Measurements from ENCODE around the gene FIZ1.
A peak's percentile ranks its signal among the peaks of the same experiment; 100 is the strongest.

The FIZ1 gene

GRCh38 chr19:55633861-55634260 is 34.5 kb upstream of the FIZ1 start:
- Histone ChIP-seq H4K20me1 (ENCODE audit: insufficient read depth, low read length, poor library complexity, severe bottlenecking) (peaks cover 8% of the 10 kb centered on the region), H3K27me3 (ENCODE audit: insufficient read depth, low read length, poor library complexity, severe bottlenecking) (no peaks in the 10 kb centered on the region), H3K9me2 (replicated peaks; ENCODE audit: low read depth, low read length) (no peaks in the 10 kb centered on the region), H3K79me2 (ENCODE audit: insufficient read depth, low read length) (peaks cover 30% of the 10 kb centered on the region), H3K4me3 (ENCODE audit: low read length, poor library complexity, severe bottlenecking) (peak overlapping the region; percentile 96), H3F3A (ENCODE audit: low read depth) (no peaks in the 10 kb centered on the region), H3K9ac (ENCODE audit: low read depth, low read length, poor library complexity, severe bottlenecking) (peak overlapping the region; percentile 96), H3K36me3 (ENCODE audit: insufficient read depth, low read length) (no peaks in the 10 kb centered on the region), H3K9me3 (ENCODE audit: insufficient read depth, low read depth, low read length) (no peaks in the 10 kb centered on the region), H3K4me1 (ENCODE audit: insufficient read depth, low read length, poor library complexity, severe bottlenecking) (peaks cover 23% of the 10 kb centered on the region), H2AFZ (ENCODE audit: low read length) (no peak overlapping the region), H3K4me2 (ENCODE audit: low read depth, low read length, poor library complexity, severe bottlenecking) (peak overlapping the region; percentile 99)
- TF ChIP-seq EZH2phosphoT487 (IDR thresholded peaks at IDR 0.05; ENCODE audit: borderline replicate concordance): no peak
- no peak for TF ChIP-seq CTCF (conservative IDR thresholded peaks at IDR 0.05; ENCODE audit: low read length)

- Histone ChIP-seq H3K4me3 (ENCODE audit: low read length, poor library complexity, severe bottlenecking) (no peak overlapping the region), H3K27me3 (ENCODE audit: insufficient read depth, low read length, poor library complexity, severe bottlenecking) (no peaks in the 10 kb centered on the region), H3K79me2 (ENCODE audit: insufficient read depth, low read length) (peaks cover 25% of the 10 kb centered on the region), H3K4me1 (ENCODE audit: insufficient read depth, low read length, poor library complexity, severe bottlenecking) (peaks cover 20% of the 10 kb centered on the region), H2AFZ (ENCODE audit: low read length) (no peak overlapping the region), H3K4me2 (ENCODE audit: low read depth, low read length, poor library complexity, severe bottlenecking) (no peak overlapping the region), H3K9me2 (replicated peaks; ENCODE audit: low read depth, low read length) (no peaks in the 10 kb centered on the region), H3K9ac (ENCODE audit: low read depth, low read length, poor library complexity, severe bottlenecking) (no peak overlapping the region), H3K36me3 (ENCODE audit: insufficient read depth, low read length) (no peaks in the 10 kb centered on the region), H3F3A (ENCODE audit: low read depth) (no peaks in the 10 kb centered on the region), H3K9me3 (ENCODE audit: insufficient read depth, low read depth, low read length) (no peaks in the 10 kb centered on the region), H4K20me1 (ENCODE audit: insufficient read depth, low read length, poor library complexity, severe bottlenecking) (peaks cover 8% of the 10 kb centered on the region)
- TF ChIP-seq EZH2phosphoT487 (IDR thresholded peaks at IDR 0.05; ENCODE audit: borderline replicate concordance) (no peak), CTCF (conservative IDR thresholded peaks at IDR 0.05; ENCODE audit: low read length) (peak; percentile 75)
These were observed 33.1 kb upstream of the FIZ1 start for GRCh38 chr19:55632463-55632834.

DNA sequence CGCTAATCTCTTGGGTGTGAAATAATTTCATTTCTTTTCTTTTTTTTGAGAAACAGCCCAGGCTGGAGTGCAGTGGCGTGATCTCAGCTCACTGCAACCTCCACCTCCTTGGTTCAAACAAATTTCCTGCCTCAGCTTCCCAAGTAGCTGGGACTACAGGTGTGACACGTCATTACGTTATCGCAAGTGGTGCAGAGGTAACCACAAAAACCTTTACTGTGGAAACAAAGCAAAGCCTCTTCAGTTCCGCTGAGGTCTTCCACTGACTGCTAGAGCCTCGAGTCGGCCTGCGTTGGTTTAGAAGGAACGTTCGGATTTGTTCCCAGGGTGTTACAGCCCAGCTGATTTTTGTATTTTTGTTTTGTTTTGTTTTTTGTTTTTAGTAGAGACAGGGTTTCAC is 27.0 kb upstream of the FIZ1 start:
- Histone ChIP-seq H3F3A (ENCODE audit: low read depth) (no peaks in the 10 kb centered on the region), H2AFZ (ENCODE audit: low read length) (no peak overlapping the region), H3K4me1 (ENCODE audit: insufficient read depth, low read length, poor library complexity, severe bottlenecking) (peaks cover 11% of the 10 kb centered on the region), H3K79me2 (ENCODE audit: insufficient read depth, low read length) (0 out of 2 replicates have a peak, but pooled peaks cover 7% of the 10 kb centered on the region), H3K4me2 (ENCODE audit: low read depth, low read length, poor library complexity, severe bottlenecking) (peak overlapping the region; percentile 21), H3K4me3 (ENCODE audit: low read length, poor library complexity, severe bottlenecking) (no peak overlapping the region), H4K20me1 (ENCODE audit: insufficient read depth, low read length, poor library complexity, severe bottlenecking) (peaks cover 6% of the 10 kb centered on the region), H3K9ac (ENCODE audit: low read depth, low read length, poor library complexity, severe bottlenecking) (peak overlapping the region; percentile 25), H3K9me3 (ENCODE audit: insufficient read depth, low read depth, low read length) (no peaks in the 10 kb centered on the region), H3K27me3 (ENCODE audit: insufficient read depth, low read length, poor library complexity, severe bottlenecking) (no peaks in the 10 kb centered on the region), H3K9me2 (replicated peaks; ENCODE audit: low read depth, low read length) (no peaks in the 10 kb centered on the region), H3K36me3 (ENCODE audit: insufficient read depth, low read length) (no peaks in the 10 kb centered on the region)
- TF ChIP-seq CTCF (conservative IDR thresholded peaks at IDR 0.05; ENCODE audit: low read length): no peak
- TF ChIP-seq EZH2phosphoT487 (IDR thresholded peaks at IDR 0.05; ENCODE audit: borderline replicate concordance): no peak

All from Loucy (cell line).